Lung (tissue), 12 donors: ENCODE results near the gene GRAMD1C. TPM values are rescaled to one million over a fixed set of nuclear protein-coding genes. Genes with fewer than 3 reads are reported as not detected.

ENCODE experiments used
- ATAC-seq: fragments of 200-7000 bp; cut with Tn5 transposase; one replicate; pipeline ENCODE4 v1.9.1; 2020; ENCODE audit warnings: moderate number of reproducible peaks; ENCODE audit not compliant: insufficient read depth, low FRiP score
- DNase-seq, 3 donors: peaks; one replicate each; pipeline ENCODE4 v3.0.0-alpha.2; 2013 to 2017
- H3K27ac ChIP-seq, 2 donors: one replicate each; pipeline ENCODE4 v1.5.1; 2013; ENCODE audit warnings: mild to moderate bottlenecking in 2 of 2, moderate library complexity in 2 of 2, control low read depth in 1 of 2, inconsistent platforms in 1 of 2, low read depth in 1 of 2, low read length in 1 of 2
- H3K27me3 ChIP-seq, 3 donors: one replicate each; pipeline ENCODE4 v1.5.1; 2013; ENCODE audit warnings: low read length in 2 of 3; ENCODE audit not compliant: control insufficient read depth in 3 of 3, insufficient read depth in 3 of 3
- H3K36me3 ChIP-seq, 4 donors: one replicate each; pipeline ENCODE4 v1.5.1; 2013; ENCODE audit warnings: low read length in 4 of 4, mild to moderate bottlenecking in 1 of 4, moderate library complexity in 1 of 4; ENCODE audit not compliant: control insufficient read depth in 4 of 4, insufficient read depth in 4 of 4
- H3K4me1 ChIP-seq, 5 donors: one replicate each; pipeline ENCODE4 v1.5.1; 2013; ENCODE audit warnings: low read length in 5 of 5, mild to moderate bottlenecking in 2 of 5, moderate library complexity in 1 of 5; ENCODE audit not compliant: control insufficient read depth in 5 of 5, insufficient read depth in 5 of 5
- H3K4me3 ChIP-seq: one replicate; pipeline ENCODE4 v1.5.1; 2013; ENCODE audit warnings: mild to moderate bottlenecking, control low read depth, moderate library complexity
- H3K9ac ChIP-seq, 2 donors: one replicate each; pipeline ENCODE4 v1.5.1; 2013; ENCODE audit warnings: low read length in 2 of 2, control low read depth in 1 of 2; ENCODE audit not compliant: insufficient read depth in 1 of 2
- H3K9me3 ChIP-seq, 4 donors: one replicate each; pipeline ENCODE4 v1.5.1; 2013; ENCODE audit warnings: low read length in 3 of 4, mild to moderate bottlenecking in 1 of 4, moderate library complexity in 1 of 4; ENCODE audit not compliant: control insufficient read depth in 4 of 4, insufficient read depth in 3 of 4
- WGBS, 2 donors: extraction: QIAGEN DNeasy Blood & Tissue Kit; methylation state at CpG; one replicate each; pipeline ENCODE4 v1.1.7; 2013; 5-methylcytosine and 5-hydroxymethylcytosine counted together
- polyA plus RNA-seq, 2 donors: library from polyadenylated mRNA; stranded (reverse); fragments of 200-250 nt; gene quantifications; one replicate each; pipeline ENCODE4 v1.2.1, GENCODE V29; 2013
- total RNA-seq, 2 donors: library from RNA; depleted of rRNA in 1 of 2; stranded (reverse); fragments of >200 nt in 1 of 2; gene quantifications; one replicate each; pipeline ENCODE4 v1.2.1, GENCODE V29; 2014 to 2021
- TF ChIP-seq, protein P1 (sequence below): IDR thresholded peaks from 2 replicates; pipeline ENCODE4 v1.5.1; 2012; ENCODE audit warnings: mild to moderate bottlenecking; ENCODE audit errors: control extremely low read depth, extremely low read depth
- donor health status: control.
- donor health status: control.
- donor health status: Bipolar disorder and iron deficiency.
- donor health status: healthy.
- donor health status: DM: yes; HTN: yes; CAD: no.

The GRAMD1C gene
- total and polyA plus RNA-seq, 4 donors = 4.4 to 12.9 (median 8.8) TPM

DNA sequence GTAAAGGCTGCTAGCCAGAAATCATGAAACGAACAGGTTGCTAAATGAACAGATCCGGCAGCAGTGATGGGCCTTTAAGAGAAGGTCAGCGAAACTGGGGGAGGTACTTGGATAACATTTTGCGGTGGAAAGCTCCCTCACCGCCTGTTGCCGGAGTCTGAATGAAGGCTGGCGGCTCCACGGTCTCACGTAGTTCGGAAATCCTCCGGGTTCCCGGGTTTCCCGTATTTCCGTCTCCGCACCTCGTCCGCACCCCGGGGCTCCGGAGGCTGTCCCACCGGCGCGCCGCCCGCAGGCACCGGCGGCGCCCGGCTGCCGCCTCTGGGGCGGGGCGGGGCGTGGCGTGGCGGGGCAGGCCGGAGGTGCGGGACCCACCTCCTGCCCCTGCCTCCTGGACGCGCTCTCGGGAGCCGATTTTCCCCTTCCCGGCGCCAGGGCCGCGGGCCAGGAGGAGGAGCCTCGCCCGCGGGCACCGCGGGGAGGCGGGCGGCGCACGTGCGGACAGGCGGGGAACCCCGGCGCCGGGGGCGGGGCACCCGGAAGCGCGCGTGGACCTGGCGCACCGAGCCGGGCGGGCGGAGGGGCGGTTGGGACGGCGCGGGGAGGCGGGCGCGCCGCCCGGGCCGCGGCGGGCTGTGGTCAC, 108.9 kb downstream of the GRAMD1C start, which contains the start of gene ZDHHC23:
Gene ZDHHC23 (plus strand): TSS at position 642 of the 643 bp plus-strand sequence. CDS start 790 bp downstream, outside the sequence.
- Histone ChIP-seq H3K36me3 (peaks cover 0 to 1% (median 0%) of the 10 kb centered on the region in 4 donors), H3K9ac (peak within 1 kb of the TSS; percentile 61 to 82), H3K27me3 (peaks cover 0 to 16% (median 9%) of the 10 kb centered on the region in 3 donors), H3K4me1 (peaks cover 0 to 9% (median 0%) of the 10 kb centered on the region in 5 donors), H3K4me3 (peak within 1 kb of the TSS; percentile 82), H3K27ac (peak within 1 kb of the TSS in 1 of 2 donors; percentile 78), H3K9me3 (no peaks in the 10 kb centered on the region)
- DNase-seq = peak; percentile 48 to 74 (median 67)
- TF ChIP-seq, protein P1, sequence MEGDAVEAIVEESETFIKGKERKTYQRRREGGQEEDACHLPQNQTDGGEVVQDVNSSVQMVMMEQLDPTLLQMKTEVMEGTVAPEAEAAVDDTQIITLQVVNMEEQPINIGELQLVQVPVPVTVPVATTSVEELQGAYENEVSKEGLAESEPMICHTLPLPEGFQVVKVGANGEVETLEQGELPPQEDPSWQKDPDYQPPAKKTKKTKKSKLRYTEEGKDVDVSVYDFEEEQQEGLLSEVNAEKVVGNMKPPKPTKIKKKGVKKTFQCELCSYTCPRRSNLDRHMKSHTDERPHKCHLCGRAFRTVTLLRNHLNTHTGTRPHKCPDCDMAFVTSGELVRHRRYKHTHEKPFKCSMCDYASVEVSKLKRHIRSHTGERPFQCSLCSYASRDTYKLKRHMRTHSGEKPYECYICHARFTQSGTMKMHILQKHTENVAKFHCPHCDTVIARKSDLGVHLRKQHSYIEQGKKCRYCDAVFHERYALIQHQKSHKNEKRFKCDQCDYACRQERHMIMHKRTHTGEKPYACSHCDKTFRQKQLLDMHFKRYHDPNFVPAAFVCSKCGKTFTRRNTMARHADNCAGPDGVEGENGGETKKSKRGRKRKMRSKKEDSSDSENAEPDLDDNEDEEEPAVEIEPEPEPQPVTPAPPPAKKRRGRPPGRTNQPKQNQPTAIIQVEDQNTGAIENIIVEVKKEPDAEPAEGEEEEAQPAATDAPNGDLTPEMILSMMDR = no peak
- 1% methylated on average over 39 to 80 of the region's 80 CpGs for WGBS, 2 donors
- peak; percentile 88 for ATAC-seq

DNA sequence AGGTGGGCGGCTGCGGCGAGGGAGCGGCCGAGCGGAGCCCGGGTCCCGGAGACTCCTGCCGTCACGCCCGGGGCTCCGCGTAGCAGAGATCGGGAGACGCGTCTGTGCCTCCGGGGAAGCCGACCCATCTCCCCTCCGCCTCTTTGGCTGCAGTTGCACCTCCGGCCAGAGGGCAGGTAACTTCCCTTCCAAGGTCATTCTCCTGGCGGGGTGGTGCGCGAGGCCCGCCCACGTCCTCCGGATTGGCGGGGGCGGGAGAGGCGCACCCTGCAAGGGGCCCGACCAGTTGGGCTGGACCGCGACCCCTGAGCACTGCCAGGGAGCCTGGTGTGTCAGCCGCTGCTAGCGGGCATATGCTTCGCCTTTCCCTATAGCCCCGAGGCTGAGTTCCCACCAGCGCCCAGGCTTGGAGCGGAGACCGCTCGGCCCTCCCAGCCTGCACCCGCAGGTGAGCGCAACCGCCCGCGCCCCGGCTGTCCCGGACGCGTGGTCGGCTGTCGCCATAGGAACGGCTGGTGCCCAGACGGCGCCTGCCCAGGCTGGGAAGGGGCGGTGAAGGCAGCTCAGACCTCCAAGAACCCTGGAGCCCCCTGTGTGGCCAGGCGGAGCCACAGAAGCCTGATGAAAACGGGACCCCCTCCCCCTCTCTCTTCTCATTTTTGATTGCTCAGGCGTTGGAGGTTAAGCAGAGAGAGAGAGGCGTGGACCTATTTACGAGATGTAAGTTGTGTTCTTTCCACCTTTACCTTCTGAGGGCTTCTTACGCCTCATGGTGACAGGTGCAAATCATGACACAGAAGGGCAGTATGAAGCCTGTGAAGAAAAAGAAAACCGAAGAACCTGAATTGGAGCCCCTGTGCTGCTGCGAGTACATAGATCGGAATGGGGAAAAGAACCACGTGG, 109.7 kb downstream of the GRAMD1C start:
- Histone ChIP-seq H3K4me1 (peaks cover 0 to 9% (median 0%) of the 10 kb centered on the region in 5 donors), H3K36me3 (no peaks in the 10 kb centered on the region), H3K27me3 (peaks cover 0 to 16% (median 9%) of the 10 kb centered on the region in 3 donors), H3K9ac (no peak overlapping the region), H3K9me3 (no peaks in the 10 kb centered on the region), H3K27ac (peak overlapping the region in 1 of 2 donors; percentile 71), H3K4me3 (peak overlapping the region; percentile 82)
- 3 to 5% methylated on average over 53 to 65 of the region's 65 CpGs for WGBS, 2 donors
- DNase-seq (peak; percentile 10 to 27 (median 24)), ATAC-seq (peak; percentile 50)
- TF ChIP-seq, protein P1 = no peak

DNA sequence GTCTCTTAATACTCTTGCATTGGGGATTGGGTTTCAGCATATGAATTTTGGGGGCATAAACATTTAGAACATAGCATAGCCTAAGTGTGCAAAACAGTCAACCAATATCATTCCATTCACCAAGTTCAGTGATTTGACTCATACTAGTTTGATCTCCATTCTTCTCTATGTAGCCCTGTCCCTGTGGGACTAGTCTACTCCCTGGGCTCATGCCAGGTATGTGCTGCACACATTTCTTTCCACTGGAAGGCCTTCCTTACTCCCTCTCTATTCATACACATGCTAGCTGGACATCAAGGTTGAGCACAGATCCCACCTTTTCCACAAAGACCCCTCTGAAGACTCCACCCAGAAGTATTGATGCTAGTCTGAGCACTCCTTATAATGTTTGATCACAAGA, 114.3 kb downstream of the GRAMD1C start:
- Histone ChIP-seq H3K36me3 (peaks cover 0 to 1% (median 0%) of the 10 kb centered on the region in 4 donors), H3K9ac (no peak overlapping the region), H3K9me3 (no peaks in the 10 kb centered on the region), H3K27me3 (peaks cover 0 to 14% (median 9%) of the 10 kb centered on the region in 3 donors), H3K27ac (no peak overlapping the region), H3K4me3 (no peak overlapping the region), H3K4me1 (peaks cover 0 to 8% (median 0%) of the 10 kb centered on the region in 5 donors)
- TF ChIP-seq, protein P1 = no peak
- ATAC-seq = no peak
- no peak for DNase-seq
